HG03025 (cell line): Measurements from ENCODE around the gene ANGPT4.

ENCODE experiments used
- ATAC-seq: cut with Tn5 transposase; IDR thresholded peaks from one replicate; pipeline ENCODE4 v1.9.1; 2021; ENCODE audit warnings: mild to moderate bottlenecking, moderate library complexity; ENCODE audit not compliant: unreplicated experiment, low FRiP score

The ANGPT4 gene

GRCh38 chr20:846894-847278, 69.2 kb downstream of the ANGPT4 start:
- no peak for ATAC-seq

GRCh38 chr20:845941-846893, 69.9 kb downstream of the ANGPT4 start:
- no peak for ATAC-seq

GRCh38 chr20:845226-845868, 70.8 kb downstream of the ANGPT4 start:
- ATAC-seq, result no peak

- ATAC-seq, result peak; percentile 95
Measured at GRCh38 chr20:844473-845225, 71.5 kb downstream of the ANGPT4 start.

GRCh38 chr20:843912-844311, 72.2 kb downstream of the ANGPT4 start:
- ATAC-seq, result no peak

- ATAC-seq, result no peak
Measured at GRCh38 chr20:842547-842940, 73.6 kb downstream of the ANGPT4 start.

GRCh38 chr20:841568-842546, 74.3 kb downstream of the ANGPT4 start:
- no peak for ATAC-seq

- ATAC-seq, result no peak
Measured at GRCh38 chr20:840858-841567, 75.1 kb downstream of the ANGPT4 start.

GRCh38 chr20:840503-840857, 75.7 kb downstream of the ANGPT4 start:
- ATAC-seq, result no peak

GRCh38 chr20:839626-840025, 76.5 kb downstream of the ANGPT4 start:
- ATAC-seq, result no peak

- no peak for ATAC-seq
Measured at GRCh38 chr20:839015-839414, 77.1 kb downstream of the ANGPT4 start.

GRCh38 chr20:836190-836589, 79.9 kb downstream of the ANGPT4 start:
- no peak for ATAC-seq

GRCh38 chr20:835608-836045, 80.5 kb downstream of the ANGPT4 start:
- no peak for ATAC-seq

- ATAC-seq, result peak; percentile 7
Measured at GRCh38 chr20:834151-834746, 81.9 kb downstream of the ANGPT4 start.

- peak; percentile 95 for ATAC-seq
Measured at GRCh38 chr20:833450-834150, 82.5 kb downstream of the ANGPT4 start, which contains the start of gene FAM110A. TSS of gene FAM110A (plus strand) at chr20:833715. CDS start at chr20:844805, 11,090 bp downstream.

- ATAC-seq, result peak; percentile 23
Measured at GRCh38 chr20:833121-833449, 83.0 kb downstream of the ANGPT4 start.

GRCh38 chr20:831956-832355, 84.2 kb downstream of the ANGPT4 start:
- no peak for ATAC-seq

- ATAC-seq, result no peak
Measured at GRCh38 chr20:831251-831650, 84.9 kb downstream of the ANGPT4 start.
